ENCODE data around the gene CASZ1.

DNA sequence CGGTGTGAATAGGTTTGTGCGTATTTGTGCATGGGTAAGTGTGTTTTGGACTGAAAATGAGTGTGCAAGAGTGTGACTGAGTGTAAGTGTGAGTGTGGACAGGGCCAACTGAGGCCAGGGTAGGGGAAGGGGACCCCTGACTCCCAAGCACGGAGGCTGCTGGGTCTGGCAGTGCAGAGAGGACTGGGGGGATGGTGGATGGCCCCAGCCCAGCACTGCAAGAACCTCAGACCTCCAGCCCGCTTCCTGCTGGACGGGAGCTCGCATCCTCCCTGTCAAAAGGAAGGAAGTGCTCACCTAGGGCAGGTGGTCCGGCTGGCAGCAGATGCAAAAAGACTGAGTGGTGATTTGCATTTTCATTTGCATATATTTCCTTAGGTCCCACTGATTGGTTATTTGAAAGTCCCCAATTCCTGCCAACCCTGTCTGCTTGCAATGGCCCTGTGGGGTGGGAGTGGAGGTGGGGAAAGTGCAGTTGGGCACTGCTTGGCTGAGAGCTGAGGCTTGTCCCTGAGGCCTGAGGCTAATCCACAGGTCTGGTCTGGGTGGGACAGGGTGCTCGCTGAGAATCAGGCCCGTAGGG is 42.8 kb upstream of the CASZ1 start:
- TF ChIP-seq, protein P1, sequence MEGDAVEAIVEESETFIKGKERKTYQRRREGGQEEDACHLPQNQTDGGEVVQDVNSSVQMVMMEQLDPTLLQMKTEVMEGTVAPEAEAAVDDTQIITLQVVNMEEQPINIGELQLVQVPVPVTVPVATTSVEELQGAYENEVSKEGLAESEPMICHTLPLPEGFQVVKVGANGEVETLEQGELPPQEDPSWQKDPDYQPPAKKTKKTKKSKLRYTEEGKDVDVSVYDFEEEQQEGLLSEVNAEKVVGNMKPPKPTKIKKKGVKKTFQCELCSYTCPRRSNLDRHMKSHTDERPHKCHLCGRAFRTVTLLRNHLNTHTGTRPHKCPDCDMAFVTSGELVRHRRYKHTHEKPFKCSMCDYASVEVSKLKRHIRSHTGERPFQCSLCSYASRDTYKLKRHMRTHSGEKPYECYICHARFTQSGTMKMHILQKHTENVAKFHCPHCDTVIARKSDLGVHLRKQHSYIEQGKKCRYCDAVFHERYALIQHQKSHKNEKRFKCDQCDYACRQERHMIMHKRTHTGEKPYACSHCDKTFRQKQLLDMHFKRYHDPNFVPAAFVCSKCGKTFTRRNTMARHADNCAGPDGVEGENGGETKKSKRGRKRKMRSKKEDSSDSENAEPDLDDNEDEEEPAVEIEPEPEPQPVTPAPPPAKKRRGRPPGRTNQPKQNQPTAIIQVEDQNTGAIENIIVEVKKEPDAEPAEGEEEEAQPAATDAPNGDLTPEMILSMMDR (IDR thresholded peaks at IDR 0.05), result no peak
- TF ChIP-seq POLR2A (IDR thresholded peaks at IDR 0.05; ENCODE audit: low read depth) (no peak), POLR2AphosphoS5 (IDR thresholded peaks at IDR 0.05) (no peak), EP300 (IDR thresholded peaks at IDR 0.05) (no peak)
